Bronchial epithelial cell (primary cell): ENCODE data around the gene FAM149A. TPM values are rescaled to one million over a fixed set of nuclear protein-coding genes. Genes with fewer than 3 reads are reported as not detected.
A peak's percentile ranks its signal among the peaks of the same experiment; 100 is the strongest.

Source experiments
- DNase-seq: peaks from one replicate; pipeline ENCODE4 v3.0.0-alpha.2; 2010; ENCODE audit warnings: low read depth
- FAIRE-seq: peaks from 2 replicates; lab custom pipeline; 2011; peaks lifted over from hg19 to GRCh38; lab: Jason Lieb, UNC
- H3K27me3 ChIP-seq: 2 replicates; pipeline ENCODE4 v1.5.1; 2011; ENCODE audit warnings: low read length; ENCODE audit not compliant: control insufficient read depth, insufficient read depth
- H3K36me3 ChIP-seq: 2 replicates; pipeline ENCODE4 v1.5.1; 2011; ENCODE audit warnings: low read length; ENCODE audit not compliant: control insufficient read depth, insufficient read depth
- H3K4me3 ChIP-seq: 2 replicates; pipeline ENCODE4 v1.5.1; 2011; ENCODE audit warnings: mild to moderate bottlenecking, low read depth, low read length, control low read depth
- total RNA-seq: library from RNA; depleted of rRNA; stranded (reverse); fragments of >200 nt; gene quantifications from 2 replicates; pipeline ENCODE4 v1.2.1, GENCODE V29; 2014
- TF ChIP-seq, protein P1 (sequence below): IDR thresholded peaks from 2 replicates; pipeline ENCODE4 v1.5.1; 2011; ENCODE audit warnings: mild to moderate bottlenecking, moderate library complexity, low read length, control low read depth, inconsistent platforms; ENCODE audit not compliant: insufficient read depth, severe bottlenecking

FAM149A gene
- total RNA-seq, 1 donor from 2014 or later = 0.26 TPM

DNA sequence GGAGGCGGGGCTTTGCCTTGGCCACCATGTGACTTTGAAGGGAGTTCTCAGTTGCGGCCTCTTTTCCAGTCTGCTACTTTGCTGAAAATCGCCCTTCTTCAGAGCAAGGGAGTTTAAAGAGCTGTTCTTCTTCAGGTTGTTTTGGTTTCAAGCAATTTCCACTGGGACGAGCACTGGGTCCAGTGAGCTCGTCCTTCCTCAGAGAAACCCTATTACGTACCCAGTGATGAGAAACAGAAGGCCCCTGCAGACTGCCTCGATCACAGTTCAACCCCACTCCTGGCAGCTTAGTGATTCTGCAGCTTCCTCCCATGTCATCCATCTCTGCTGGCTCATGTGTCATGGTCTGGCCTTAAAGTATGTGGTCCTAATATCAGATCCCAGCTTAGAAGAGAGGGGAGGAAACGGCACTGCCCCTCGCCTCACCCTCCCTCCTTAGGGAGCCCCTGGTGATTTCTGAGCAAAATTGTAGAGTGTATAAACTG is 7.8 kb upstream of the FAM149A start:
- FAIRE-seq (no peak), DNase-seq (no peak)
- TF ChIP-seq, protein P1, sequence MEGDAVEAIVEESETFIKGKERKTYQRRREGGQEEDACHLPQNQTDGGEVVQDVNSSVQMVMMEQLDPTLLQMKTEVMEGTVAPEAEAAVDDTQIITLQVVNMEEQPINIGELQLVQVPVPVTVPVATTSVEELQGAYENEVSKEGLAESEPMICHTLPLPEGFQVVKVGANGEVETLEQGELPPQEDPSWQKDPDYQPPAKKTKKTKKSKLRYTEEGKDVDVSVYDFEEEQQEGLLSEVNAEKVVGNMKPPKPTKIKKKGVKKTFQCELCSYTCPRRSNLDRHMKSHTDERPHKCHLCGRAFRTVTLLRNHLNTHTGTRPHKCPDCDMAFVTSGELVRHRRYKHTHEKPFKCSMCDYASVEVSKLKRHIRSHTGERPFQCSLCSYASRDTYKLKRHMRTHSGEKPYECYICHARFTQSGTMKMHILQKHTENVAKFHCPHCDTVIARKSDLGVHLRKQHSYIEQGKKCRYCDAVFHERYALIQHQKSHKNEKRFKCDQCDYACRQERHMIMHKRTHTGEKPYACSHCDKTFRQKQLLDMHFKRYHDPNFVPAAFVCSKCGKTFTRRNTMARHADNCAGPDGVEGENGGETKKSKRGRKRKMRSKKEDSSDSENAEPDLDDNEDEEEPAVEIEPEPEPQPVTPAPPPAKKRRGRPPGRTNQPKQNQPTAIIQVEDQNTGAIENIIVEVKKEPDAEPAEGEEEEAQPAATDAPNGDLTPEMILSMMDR = no peak
- Histone ChIP-seq H3K36me3 (no peaks in the 10 kb centered on the region), H3K4me3 (no peak overlapping the region), H3K27me3 (no peaks in the 10 kb centered on the region)

DNA sequence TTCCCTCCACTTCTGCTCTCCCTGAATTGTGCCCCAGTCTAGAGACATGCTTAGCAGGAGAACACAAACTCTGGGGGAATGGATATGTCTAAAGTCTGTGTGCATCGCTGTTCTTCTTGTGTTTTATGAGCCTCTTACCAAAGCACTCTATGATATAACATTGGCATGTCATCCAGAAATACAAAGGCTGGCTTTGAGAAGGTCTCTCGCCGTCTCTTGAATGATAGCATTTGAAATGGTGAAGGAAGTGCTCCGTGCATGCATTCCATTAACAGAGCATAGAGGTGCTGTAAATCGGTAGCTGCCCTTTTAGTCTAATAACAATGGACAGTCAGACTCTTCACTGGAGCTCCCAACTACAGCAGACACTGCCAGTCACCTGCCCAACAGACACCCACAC is 7.1 kb upstream of the FAM149A start:
- FAIRE-seq (no peak), DNase-seq (no peak)
- H3K36me3 ChIP-seq = no peaks in the 10 kb centered on the region
- TF ChIP-seq, protein P1 = no peak
- no peak overlapping the region for H3K4me3 ChIP-seq
- no peaks in the 10 kb centered on the region for H3K27me3 ChIP-seq

DNA sequence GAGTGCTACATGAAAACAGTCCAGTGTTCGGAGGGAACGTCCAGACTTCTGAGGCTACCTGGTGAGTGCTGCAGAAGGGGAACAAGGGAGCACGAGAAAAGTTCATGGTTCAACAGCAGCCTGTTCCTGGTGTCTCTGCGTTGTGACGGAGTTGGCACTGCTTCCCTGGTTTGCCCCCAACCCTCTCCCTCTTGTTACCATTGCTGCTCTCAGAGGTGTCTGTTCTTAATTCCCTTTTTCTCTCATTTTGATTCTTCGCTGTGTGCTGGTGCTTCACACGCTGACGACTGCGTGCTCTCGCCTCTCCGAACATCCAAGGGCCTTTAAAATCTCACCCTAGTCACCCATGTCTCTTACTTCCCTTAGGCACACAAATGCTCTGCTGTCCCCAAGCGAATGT is 1.6 kb upstream of the FAM149A start:
- FAIRE-seq = no peak

DNA sequence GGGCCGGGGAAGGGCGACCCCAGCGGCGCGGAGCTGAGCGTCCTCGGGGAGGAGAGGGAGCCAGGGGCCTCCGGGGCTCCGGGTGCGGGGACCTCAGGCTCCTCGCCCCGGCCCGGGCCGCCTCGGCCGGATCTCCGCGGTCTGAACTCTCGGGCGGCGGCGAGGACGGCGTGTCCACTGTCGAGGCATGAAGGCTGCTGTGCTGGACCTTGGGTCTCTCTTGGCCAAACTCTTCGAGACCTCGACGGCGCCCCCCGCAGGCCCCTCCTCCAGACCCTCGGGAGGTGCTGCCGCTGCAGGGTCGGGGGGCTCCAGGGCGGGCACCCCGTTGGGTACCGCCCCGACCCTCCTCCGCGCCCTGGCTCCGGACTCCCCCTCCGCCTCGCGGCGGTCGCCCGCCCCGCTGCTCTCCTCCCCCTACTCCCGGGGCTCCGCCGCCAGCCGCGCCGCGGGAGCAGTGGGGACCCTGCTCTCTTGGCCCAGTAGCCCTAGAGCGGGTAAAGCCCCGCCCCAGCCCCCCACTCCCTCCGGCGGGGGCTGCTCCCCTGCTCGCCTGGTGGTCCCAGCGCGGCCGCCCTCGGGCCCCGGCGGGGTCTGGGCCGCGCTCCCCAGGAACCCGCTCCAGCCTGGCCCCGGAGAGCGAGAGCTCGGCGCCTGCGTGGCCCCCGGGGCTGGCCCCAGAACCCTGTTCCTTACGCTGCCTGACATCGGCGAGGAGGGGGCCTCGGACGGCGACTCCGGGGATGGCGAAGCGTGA is 564 bp downstream of the FAM149A start:
- Histone ChIP-seq H3K4me3 (peak overlapping the region; percentile 18), H3K36me3 (no peaks in the 10 kb centered on the region), H3K27me3 (peaks cover 23% of the 10 kb centered on the region)
- no peak for FAIRE-seq
- no peak for DNase-seq
- TF ChIP-seq, protein P1 = no peak

More for the DNA sequence above, 1.6 kb upstream of the FAM149A start:
- no peak overlapping the region for H3K4me3 ChIP-seq
- no peak for DNase-seq
- TF ChIP-seq, protein P1 = no peak
- H3K27me3 ChIP-seq = peaks cover 23% of the 10 kb centered on the region
- H3K36me3 ChIP-seq = no peaks in the 10 kb centered on the region

DNA sequence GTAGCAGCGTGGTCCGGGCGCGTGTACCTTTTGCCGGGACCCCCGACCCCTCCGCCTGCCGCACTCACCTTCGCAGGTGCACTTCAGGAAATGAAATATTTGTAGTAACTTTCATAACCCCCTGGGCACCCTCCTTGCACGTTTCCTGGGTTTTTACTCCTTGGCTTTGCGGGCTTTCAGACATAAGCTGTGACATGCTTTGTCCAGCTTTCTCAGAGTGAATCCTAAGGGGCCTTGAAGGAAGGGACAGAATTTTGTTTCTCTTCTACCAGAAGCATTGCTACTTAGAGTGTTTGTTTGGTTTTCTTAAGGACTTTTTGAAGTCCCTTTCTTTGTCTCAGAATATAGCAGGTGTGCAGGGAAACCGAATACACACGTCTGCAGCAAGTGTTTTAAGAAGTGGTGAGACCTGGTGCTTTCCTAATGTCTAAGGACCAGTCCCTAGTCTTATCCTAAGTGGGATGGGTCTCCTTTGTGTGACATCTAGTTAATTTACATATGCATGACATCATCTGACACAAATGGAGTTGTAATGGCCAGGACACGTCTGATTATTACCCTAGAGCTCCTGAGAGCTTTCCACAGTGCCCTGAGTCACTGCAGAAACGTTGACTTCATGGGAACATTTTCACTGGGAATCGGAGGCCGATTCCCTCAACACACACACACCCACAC is 1.3 kb downstream of the FAM149A start:
- H3K4me3 ChIP-seq = no peak overlapping the region
- DNase-seq = peak; percentile 57
- no peaks in the 10 kb centered on the region for H3K36me3 ChIP-seq
- FAIRE-seq = no peak
- peaks cover 23% of the 10 kb centered on the region for H3K27me3 ChIP-seq
- TF ChIP-seq, protein P1 = no peak
